NCI-H1436 (cell line): ENCODE data around the gene RTL1.
A peak's percentile ranks its signal among the peaks of the same experiment; 100 is the strongest.

ENCODE experiments used
- DNase-seq: peaks from one replicate; lab custom pipeline; 2025; lab: John Stamatoyannopoulos, UW

The RTL1 gene

DNA sequence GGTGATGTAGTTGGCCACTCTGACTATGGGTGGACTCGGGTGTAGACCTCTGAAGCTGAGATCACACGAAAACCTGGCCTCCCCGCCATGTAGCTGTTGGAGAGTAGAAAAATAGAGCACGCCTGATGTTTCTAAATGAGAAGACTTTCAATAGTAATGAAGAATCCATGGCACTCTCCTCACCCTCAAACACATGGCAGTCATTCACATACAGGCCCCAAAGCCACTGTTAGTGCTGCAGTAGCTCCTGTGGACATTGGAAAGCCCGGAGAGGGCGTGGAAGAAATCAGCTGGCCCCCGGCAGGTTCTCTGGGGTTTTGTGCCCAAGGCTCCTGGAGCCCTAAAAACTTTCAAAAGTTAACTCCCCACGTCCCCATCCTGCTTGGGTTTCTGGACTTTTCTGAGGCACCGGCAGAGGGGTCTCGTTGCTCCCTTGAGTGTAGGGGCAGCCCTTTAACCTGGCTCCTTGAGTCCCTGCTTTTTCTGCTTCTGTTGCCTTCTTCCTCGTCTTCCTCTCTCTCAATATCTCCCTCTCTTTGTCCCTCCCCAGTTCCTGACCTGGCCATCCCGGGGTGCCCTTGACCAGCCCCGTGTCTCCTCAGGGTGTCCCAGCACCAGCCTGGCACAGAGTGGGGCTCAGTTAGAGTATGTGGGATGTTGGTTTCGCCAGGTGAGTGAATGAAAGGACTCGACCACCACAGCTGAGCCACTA lies 69.3 kb downstream of the RTL1 start:
- DNase-seq: no peak

DNA sequence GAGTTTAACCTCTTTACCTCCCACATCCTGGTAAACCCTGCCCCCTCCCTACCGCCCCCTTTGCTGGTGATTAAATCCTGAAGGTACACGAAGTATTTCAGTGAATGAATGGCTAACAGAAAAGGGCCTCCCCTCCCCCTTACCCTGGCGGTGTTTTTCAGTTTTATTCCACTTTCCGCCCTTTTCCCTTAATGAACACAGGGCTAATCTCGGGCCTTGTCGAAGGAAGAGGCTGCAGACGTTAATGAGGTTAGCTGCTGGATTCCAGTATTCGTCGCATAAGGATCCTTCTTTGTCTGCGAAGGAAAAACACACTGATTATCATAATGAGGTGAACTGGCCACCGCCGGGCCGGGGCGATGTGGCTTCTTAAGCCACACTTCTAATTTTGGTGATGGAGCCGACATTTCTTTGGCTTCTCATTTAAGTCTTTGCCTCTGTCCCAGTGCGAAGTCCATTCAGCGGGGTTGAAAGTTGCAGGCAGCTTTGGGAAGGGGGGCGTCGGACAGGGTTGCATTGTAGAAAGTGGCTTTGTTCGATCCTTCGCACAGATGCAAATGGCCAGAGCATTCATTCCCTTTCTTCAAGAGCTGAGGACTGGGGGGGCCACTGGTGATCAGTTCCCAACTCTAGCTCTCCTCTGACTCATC lies 71.1 kb downstream of the RTL1 start:
- DNase-seq: no peak

DNA sequence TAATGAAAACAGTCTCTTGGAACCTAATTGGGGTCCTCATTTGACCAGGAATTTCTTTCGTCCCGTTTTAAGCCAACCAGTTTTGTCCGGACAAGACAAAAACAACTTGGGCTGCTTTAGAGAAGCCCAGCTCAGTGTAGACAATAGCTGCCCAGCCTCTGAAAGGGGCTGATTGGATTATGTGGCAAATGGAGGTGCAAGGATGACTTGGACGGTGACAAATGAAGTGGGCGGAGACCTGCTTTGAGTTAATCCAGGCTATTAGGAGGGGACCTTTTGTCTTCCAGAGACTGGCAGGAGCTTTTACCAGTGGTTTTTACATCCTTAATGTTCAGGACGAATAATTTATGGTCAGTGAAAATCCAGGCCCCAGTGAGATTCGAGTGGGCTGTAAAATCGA lies 72.8 kb downstream of the RTL1 start:
- peak; percentile 9 for DNase-seq
